ENCODE measurements around the gene TEAD1.

DNA sequence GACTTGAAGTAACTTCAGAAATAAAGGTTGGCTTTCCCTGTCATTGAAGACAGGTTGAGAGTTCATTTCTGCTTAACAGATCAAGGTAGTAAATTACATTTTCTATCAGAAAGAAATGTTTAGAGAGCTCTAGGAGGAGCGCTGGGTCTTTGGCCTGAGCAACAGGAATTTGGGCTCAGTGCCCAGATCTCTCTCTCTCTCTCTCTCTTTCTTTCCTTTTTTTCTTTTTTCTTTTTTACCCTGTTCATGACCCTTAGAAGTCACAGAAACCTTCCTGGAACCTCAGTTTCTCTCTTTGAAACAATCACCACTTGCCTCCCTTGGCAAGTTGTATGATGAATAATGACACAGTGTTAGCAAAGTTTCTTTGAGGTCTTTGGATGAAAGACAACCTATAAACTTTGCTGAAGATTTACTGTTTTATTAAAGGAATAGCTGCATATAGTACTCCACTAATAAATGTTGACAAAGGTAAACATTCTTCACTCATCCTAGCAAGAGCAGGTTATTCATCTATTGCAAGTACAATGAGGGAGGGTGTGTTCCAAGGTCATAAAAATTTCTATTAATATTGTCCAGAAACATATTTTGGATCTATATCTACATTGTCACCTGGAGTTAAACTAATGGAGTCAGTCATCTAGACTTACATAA is 299.4 kb downstream of the TEAD1 start:
- no peak for TF ChIP-seq CTCF (conservative IDR thresholded peaks at IDR 0.05)
- no peak for TF ChIP-seq EZH2 (IDR thresholded peaks at IDR 0.05; ENCODE audit: low read depth)
